K562 (cell line): ENCODE measurements around the gene CMTM1.

ENCODE experiments used
- CTCF ChIP-seq, 3 experiments: IDR thresholded peaks in 2 of 3; conservative IDR thresholded peaks in 1 of 3; 2 replicates each; pipeline ENCODE4 v1.5.1; 2011 to 2012; ENCODE audit warnings: low read length in 3 of 3, mild to moderate bottlenecking in 3 of 3, control low read depth in 2 of 3, improper control_type of control experiment in 1 of 3, inconsistent platforms in 1 of 3, low read depth in 1 of 3, mixed read lengths in 1 of 3, moderate library complexity in 1 of 3; ENCODE audit not compliant: insufficient read depth in 2 of 3
- ETV6 ChIP-seq, 3 experiments: fragments of 150-350 bp in 1 of 3; sonication (generic) in 1 of 3; formaldehyde crosslinking in 1 of 3; IDR thresholded peaks; 2 replicates each; pipeline versions ENCODE4 v1.6.1 to v1.8.0; 2014 to 2022; ENCODE audit warnings: borderline replicate concordance in 2 of 3, low read depth in 2 of 3, antibody characterized with exemption in 1 of 3, low read length in 1 of 3, mild to moderate bottlenecking in 1 of 3, missing genetic modification reagents in 1 of 3
- HOXB6 ChIP-seq: fragments of 250-450 bp; sonication (Bioruptor Pico); IDR thresholded peaks from 2 replicates; pipeline ENCODE4 v1.5.1; 2022; ENCODE audit warnings: mild to moderate bottlenecking, borderline replicate concordance
- PHB2 ChIP-seq: fragments of 450-650 bp; IDR thresholded peaks from 2 replicates; pipeline ENCODE4 v1.6.1; 2017; ENCODE audit warnings: low read depth
- POU5F1 ChIP-seq: fragments of 150-350 bp; IDR thresholded peaks from 2 replicates; pipeline ENCODE4 v1.6.1; 2014; ENCODE audit warnings: borderline replicate concordance, low read length, low read depth, mild to moderate bottlenecking; ENCODE audit not compliant: partially characterized antibody
- PTRF ChIP-seq: fragments of 450-650 bp; IDR thresholded peaks from 2 replicates; pipeline ENCODE4 v1.6.1; 2016; ENCODE audit warnings: mild to moderate bottlenecking, missing genetic modification characterization, missing compliant biosample characterization
- SP1 ChIP-seq: sonication (generic); formaldehyde crosslinking; IDR thresholded peaks from 2 replicates; pipeline ENCODE4 v1.8.1; 2022; ENCODE audit warnings: mild to moderate bottlenecking, missing genetic modification reagents
- SP2 ChIP-seq: IDR thresholded peaks from 2 replicates; pipeline ENCODE4 v1.6.1; 2011; ENCODE audit warnings: mild to moderate bottlenecking, low read depth, low read length, moderate library complexity; ENCODE audit not compliant: poor library complexity, severe bottlenecking; ENCODE audit errors: extremely low read depth
- YBX1 ChIP-seq: fragments of 450-650 bp; IDR thresholded peaks from 2 replicates; pipeline ENCODE4 v1.7.1; 2016; ENCODE audit warnings: mild to moderate bottlenecking
- ZNF121 ChIP-seq: sonication (generic); formaldehyde crosslinking; conservative IDR thresholded peaks from 2 replicates; pipeline ENCODE4 v1.8.0; 2022; ENCODE audit warnings: missing genetic modification reagents
- ZNF274 ChIP-seq: IDR thresholded peaks from 2 replicates; pipeline ENCODE4 v1.6.1; 2011; ENCODE audit warnings: low read depth, mild to moderate bottlenecking, low read length, moderate library complexity, borderline replicate concordance
- TF ChIP-seq, protein P1 (sequence below): sonication (generic); formaldehyde crosslinking; IDR thresholded peaks from 2 replicates; pipeline ENCODE4 v1.9.0; 2022; ENCODE audit warnings: mild to moderate bottlenecking, missing genetic modification reagents
- TF ChIP-seq, protein P2 (sequence below): sonication (generic); formaldehyde crosslinking; IDR thresholded peaks from 2 replicates; pipeline ENCODE4 v1.8.0; 2022; ENCODE audit warnings: mild to moderate bottlenecking, missing genetic modification reagents

GRCh38 chr16:66548868-66549267, 17.4 kb upstream of the CMTM1 start:
- TF ChIP-seq ETV6 (IDR thresholded peaks at IDR 0.05; ENCODE audit: borderline replicate concordance in 1 of 2, low read depth in 2 of 2, low read length in 1 of 2), result no peak
- TF ChIP-seq ETV6 (CRISPR knock-in tag; IDR thresholded peaks at IDR 0.05; ENCODE audit: borderline replicate concordance), result no peak
- TF ChIP-seq POU5F1, result no peak
- TF ChIP-seq CTCF (IDR thresholded peaks at IDR 0.05 in 2 of 3, conservative IDR thresholded peaks at IDR 0.05 in 1 of 3; ENCODE audit: insufficient read depth in 2 of 3, low read depth in 1 of 3, low read length in 3 of 3), result no peak
- TF ChIP-seq SP2, result no peak
- no peak for TF ChIP-seq PHB2
- TF ChIP-seq ZNF274, result no peak
- TF ChIP-seq PTRF (tag), result no peak
- no peak for TF ChIP-seq SP1 (CRISPR knock-in tag)
- TF ChIP-seq, protein P1, sequence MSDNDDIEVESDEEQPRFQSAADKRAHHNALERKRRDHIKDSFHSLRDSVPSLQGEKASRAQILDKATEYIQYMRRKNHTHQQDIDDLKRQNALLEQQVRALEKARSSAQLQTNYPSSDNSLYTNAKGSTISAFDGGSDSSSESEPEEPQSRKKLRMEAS, result no peak
- no peak for TF ChIP-seq HOXB6
- TF ChIP-seq YBX1, result no peak
- TF ChIP-seq, protein P2, sequence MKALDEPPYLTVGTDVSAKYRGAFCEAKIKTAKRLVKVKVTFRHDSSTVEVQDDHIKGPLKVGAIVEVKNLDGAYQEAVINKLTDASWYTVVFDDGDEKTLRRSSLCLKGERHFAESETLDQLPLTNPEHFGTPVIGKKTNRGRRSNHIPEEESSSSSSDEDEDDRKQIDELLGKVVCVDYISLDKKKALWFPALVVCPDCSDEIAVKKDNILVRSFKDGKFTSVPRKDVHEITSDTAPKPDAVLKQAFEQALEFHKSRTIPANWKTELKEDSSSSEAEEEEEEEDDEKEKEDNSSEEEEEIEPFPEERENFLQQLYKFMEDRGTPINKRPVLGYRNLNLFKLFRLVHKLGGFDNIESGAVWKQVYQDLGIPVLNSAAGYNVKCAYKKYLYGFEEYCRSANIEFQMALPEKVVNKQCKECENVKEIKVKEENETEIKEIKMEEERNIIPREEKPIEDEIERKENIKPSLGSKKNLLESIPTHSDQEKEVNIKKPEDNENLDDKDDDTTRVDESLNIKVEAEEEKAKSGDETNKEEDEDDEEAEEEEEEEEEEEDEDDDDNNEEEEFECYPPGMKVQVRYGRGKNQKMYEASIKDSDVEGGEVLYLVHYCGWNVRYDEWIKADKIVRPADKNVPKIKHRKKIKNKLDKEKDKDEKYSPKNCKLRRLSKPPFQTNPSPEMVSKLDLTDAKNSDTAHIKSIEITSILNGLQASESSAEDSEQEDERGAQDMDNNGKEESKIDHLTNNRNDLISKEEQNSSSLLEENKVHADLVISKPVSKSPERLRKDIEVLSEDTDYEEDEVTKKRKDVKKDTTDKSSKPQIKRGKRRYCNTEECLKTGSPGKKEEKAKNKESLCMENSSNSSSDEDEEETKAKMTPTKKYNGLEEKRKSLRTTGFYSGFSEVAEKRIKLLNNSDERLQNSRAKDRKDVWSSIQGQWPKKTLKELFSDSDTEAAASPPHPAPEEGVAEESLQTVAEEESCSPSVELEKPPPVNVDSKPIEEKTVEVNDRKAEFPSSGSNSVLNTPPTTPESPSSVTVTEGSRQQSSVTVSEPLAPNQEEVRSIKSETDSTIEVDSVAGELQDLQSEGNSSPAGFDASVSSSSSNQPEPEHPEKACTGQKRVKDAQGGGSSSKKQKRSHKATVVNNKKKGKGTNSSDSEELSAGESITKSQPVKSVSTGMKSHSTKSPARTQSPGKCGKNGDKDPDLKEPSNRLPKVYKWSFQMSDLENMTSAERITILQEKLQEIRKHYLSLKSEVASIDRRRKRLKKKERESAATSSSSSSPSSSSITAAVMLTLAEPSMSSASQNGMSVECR, result no peak
- no peak for TF ChIP-seq ZNF121 (CRISPR knock-in tag)
